Type B pancreatic cell (in vitro differentiated cells): ENCODE data around the gene INO80E. TPM values are rescaled to one million over a fixed set of nuclear protein-coding genes. Genes with fewer than 3 reads are reported as not detected.

ENCODE experiments used
- DNase-seq: peaks from one replicate; pipeline ENCODE4 v3.0.0; 2021; ENCODE audit warnings: mixed read lengths; ENCODE audit not compliant: unreplicated experiment; ENCODE audit errors: extremely low spot score
- H3K27ac Mint-ChIP-seq: 2 replicates; pipeline ENCODE4 v1.8.0; 2021; ENCODE audit warnings: mild to moderate bottlenecking, mixed read lengths
- H3K27me3 Mint-ChIP-seq: 2 replicates; pipeline ENCODE4 v1.8.0; 2021; ENCODE audit warnings: mixed read lengths
- H3K36me3 Mint-ChIP-seq: 2 replicates; pipeline ENCODE4 v1.8.0; 2021; ENCODE audit warnings: mixed read lengths
- H3K4me1 Mint-ChIP-seq: one replicate; pipeline ENCODE4 v1.8.0; 2021; ENCODE audit warnings: mixed read lengths; ENCODE audit not compliant: unreplicated experiment
- H3K4me3 Mint-ChIP-seq: 2 replicates; pipeline ENCODE4 v1.8.0; 2021; ENCODE audit warnings: mild to moderate bottlenecking, mixed read lengths
- H3K9me3 Mint-ChIP-seq: 2 replicates; pipeline ENCODE4 v1.8.0; 2021; ENCODE audit warnings: mixed read lengths
- total RNA-seq: library from RNA; stranded (reverse); gene quantifications from 2 replicates; pipeline ENCODE4 v1.2.1, GENCODE V29; 2021; ENCODE audit warnings: low replicate concordance
- TF ChIP-seq, protein P1 (sequence below): fragments of 200-600 bp; sonication (generic); conservative IDR thresholded peaks from 2 replicates; pipeline ENCODE4 v1.5.0; 2021; ENCODE audit warnings: antibody characterized with exemption, mild to moderate bottlenecking

Gene INO80E
- total RNA-seq, 1 donor from 2014 or later, result 78.7 TPM

DNA sequence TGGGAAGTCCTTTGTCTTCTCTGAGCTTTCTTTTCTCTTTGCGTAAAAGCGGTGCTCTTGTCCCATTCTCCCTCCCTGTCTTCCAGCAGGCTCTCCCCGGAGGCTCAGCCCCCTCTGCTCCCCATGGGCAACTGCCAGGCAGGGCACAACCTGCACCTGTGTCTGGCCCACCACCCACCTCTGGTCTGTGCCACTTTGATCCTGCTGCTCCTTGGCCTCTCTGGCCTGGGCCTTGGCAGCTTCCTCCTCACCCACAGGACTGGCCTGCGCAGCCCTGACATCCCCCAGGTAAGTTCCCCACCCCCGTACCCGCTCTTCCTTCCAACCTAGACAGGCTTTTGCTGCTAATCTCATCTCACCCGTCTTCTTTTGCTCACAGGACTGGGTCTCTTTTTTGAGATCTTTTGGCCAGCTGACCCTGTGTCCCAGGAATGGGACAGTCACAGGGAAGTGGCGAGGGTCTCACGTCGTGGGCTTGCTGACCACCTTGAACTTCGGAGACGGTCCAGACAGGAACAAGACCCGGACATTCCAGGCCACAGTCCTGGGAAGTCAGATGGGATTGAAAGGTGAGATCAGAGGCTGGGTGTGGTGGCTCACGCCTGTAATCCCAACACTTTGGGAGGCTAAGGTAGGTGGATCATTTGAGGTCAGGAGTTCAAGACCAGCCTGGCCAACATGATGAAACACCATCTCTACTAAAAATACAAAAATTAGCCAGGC is 32.9 kb upstream of the INO80E start:
- no peaks in the 10 kb centered on the region for H3K27me3 Mint-ChIP-seq
- peaks cover 11% of the 10 kb centered on the region for H3K4me1 Mint-ChIP-seq
- no peaks in the 10 kb centered on the region for H3K9me3 Mint-ChIP-seq
- TF ChIP-seq, protein P1, sequence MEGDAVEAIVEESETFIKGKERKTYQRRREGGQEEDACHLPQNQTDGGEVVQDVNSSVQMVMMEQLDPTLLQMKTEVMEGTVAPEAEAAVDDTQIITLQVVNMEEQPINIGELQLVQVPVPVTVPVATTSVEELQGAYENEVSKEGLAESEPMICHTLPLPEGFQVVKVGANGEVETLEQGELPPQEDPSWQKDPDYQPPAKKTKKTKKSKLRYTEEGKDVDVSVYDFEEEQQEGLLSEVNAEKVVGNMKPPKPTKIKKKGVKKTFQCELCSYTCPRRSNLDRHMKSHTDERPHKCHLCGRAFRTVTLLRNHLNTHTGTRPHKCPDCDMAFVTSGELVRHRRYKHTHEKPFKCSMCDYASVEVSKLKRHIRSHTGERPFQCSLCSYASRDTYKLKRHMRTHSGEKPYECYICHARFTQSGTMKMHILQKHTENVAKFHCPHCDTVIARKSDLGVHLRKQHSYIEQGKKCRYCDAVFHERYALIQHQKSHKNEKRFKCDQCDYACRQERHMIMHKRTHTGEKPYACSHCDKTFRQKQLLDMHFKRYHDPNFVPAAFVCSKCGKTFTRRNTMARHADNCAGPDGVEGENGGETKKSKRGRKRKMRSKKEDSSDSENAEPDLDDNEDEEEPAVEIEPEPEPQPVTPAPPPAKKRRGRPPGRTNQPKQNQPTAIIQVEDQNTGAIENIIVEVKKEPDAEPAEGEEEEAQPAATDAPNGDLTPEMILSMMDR, result no peak
- peak overlapping the region; percentile 94 for H3K4me3 Mint-ChIP-seq
- H3K27ac Mint-ChIP-seq, result peak overlapping the region; percentile 95
- no peaks in the 10 kb centered on the region for H3K36me3 Mint-ChIP-seq
- DNase-seq, result no peak

DNA sequence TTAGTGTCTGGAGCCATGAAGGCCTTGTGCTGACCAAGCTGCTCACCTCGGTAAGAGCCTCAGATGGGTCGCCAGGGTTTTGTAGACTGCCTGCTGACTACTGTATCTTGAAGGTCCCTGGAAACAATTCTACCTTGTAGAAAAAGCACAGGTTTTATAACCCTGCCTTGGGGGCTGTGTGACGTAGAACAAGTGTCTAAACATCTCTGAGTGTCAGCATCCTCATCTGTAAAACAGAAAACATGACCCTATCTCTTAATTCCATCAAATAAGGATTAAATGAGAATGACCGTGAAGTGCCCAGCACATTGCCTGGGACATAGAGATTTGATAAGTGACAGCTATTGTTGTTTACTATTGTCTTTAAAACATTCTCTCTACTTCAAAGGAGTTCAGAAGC is 27.8 kb upstream of the INO80E start:
- no peak for DNase-seq
- H3K36me3 Mint-ChIP-seq, result peaks cover 18% of the 10 kb centered on the region
- peaks cover 6% of the 10 kb centered on the region for H3K4me1 Mint-ChIP-seq
- no peak overlapping the region for H3K4me3 Mint-ChIP-seq
- peaks cover 3% of the 10 kb centered on the region for H3K9me3 Mint-ChIP-seq
- TF ChIP-seq, protein P1, result no peak
- H3K27me3 Mint-ChIP-seq, result no peaks in the 10 kb centered on the region
- H3K27ac Mint-ChIP-seq, result no peak overlapping the region

- Mint-ChIP-seq H3K9me3 (peaks cover 5% of the 10 kb centered on the region), H3K4me1 (peaks cover 19% of the 10 kb centered on the region), H3K27ac (no peak overlapping the region), H3K4me3 (no peak overlapping the region), H3K27me3 (no peaks in the 10 kb centered on the region), H3K36me3 (peaks cover 28% of the 10 kb centered on the region)
- TF ChIP-seq, protein P1, result no peak
- no peak for DNase-seq
These were observed 24.7 kb upstream of the INO80E start for GRCh38 chr16:29971304-29971703.

DNA sequence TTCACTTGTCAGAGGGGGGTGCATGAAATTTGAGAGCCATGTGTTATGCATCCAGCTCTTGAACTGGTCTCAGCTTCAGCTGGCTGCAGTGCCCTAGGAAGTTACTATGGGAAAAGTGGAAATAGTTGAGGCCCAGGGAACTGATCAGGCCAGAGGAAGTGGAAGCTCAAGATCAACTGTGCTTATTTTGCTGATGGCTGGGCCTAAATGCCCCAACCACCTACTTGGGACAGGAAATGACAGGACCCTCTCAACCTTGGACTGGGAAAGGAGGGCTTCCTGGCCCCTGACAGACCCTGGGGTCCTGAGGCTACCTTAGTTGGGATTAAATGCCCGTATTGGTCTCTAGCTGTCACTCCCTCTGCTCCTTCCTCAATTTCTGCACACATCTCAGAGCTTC is 23.5 kb upstream of the INO80E start:
- H3K36me3 Mint-ChIP-seq, result peaks cover 28% of the 10 kb centered on the region
- H3K4me1 Mint-ChIP-seq, result peaks cover 29% of the 10 kb centered on the region
- H3K4me3 Mint-ChIP-seq, result no peak overlapping the region
- peaks cover 5% of the 10 kb centered on the region for H3K9me3 Mint-ChIP-seq
- no peak overlapping the region for H3K27ac Mint-ChIP-seq
- no peak for DNase-seq
- TF ChIP-seq, protein P1, result no peak
- H3K27me3 Mint-ChIP-seq, result no peaks in the 10 kb centered on the region

DNA sequence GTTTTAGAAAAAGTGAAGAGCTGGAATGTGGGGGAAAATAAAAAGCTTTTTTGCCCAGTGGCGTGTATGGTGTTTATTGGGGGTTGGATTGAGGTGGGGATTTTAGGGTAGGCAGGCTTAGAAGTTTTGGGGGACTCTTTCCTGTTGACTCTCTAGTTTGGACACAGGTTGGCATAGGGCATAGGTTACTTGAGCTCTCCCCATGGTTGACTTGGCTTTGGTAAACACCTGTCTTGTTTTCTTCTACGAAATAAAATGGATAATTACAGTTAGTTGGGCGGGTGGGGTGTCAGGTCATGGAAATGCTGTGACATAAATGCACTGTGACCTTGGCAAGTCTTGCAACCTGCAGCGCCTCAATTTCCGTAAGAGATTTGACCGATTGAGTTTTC is 23.1 kb upstream of the INO80E start:
- peaks cover 29% of the 10 kb centered on the region for H3K4me1 Mint-ChIP-seq
- H3K4me3 Mint-ChIP-seq, result peak overlapping the region; percentile 93
- H3K27ac Mint-ChIP-seq, result peak overlapping the region; percentile 73
- no peaks in the 10 kb centered on the region for H3K27me3 Mint-ChIP-seq
- H3K9me3 Mint-ChIP-seq, result peaks cover 5% of the 10 kb centered on the region
- H3K36me3 Mint-ChIP-seq, result peaks cover 28% of the 10 kb centered on the region
- TF ChIP-seq, protein P1, result no peak
- DNase-seq, result no peak
